GM12872 (cell line): ENCODE measurements around the gene SYS1.

Experiments used
- TF ChIP-seq, protein P1 (sequence below): IDR thresholded peaks from 3 replicates; pipeline ENCODE4 v1.5.1; 2011; ENCODE audit warnings: low read depth, mild to moderate bottlenecking, low read length, moderate library complexity; ENCODE audit not compliant: insufficient read depth

SYS1 gene

DNA sequence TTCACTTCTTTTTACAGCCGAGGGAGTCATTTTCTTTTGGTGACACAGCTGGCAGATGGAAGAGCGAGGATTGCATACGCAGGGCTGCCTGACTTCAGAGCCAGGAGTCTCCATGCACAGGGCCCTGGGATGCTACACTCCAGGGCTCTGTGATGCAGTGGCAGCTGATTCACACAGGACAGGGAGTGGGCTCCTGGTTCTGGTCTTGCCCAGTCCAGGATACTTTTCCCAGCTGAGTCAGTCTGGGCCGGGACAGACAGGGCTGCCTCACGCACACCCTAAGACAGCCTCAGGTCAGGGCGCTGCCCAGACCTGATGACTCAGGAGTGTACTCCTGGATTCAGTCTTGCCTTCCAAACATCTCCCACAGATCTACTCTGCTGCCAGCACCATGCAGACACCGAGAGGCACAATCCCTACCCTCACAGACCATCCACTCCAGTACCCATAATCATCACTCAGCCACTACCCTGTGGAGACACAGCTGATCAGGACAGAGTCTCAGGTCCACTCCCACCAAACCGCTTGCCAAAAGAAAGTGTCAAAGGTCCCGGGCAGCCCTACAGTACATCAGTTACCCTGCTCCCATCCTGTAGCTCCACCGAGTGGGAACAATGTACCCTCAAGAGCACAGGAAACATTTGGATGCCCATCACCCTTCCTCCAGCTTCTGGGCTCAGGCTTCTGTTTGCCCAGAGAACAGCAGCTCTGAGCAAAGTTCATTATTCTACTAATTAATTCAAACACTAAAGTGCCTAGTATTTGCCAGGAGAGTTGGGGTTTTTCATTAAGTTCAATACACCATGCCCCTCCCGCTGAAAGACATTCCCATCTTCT is 26.2 kb upstream of the SYS1 start:
- TF ChIP-seq, protein P1, sequence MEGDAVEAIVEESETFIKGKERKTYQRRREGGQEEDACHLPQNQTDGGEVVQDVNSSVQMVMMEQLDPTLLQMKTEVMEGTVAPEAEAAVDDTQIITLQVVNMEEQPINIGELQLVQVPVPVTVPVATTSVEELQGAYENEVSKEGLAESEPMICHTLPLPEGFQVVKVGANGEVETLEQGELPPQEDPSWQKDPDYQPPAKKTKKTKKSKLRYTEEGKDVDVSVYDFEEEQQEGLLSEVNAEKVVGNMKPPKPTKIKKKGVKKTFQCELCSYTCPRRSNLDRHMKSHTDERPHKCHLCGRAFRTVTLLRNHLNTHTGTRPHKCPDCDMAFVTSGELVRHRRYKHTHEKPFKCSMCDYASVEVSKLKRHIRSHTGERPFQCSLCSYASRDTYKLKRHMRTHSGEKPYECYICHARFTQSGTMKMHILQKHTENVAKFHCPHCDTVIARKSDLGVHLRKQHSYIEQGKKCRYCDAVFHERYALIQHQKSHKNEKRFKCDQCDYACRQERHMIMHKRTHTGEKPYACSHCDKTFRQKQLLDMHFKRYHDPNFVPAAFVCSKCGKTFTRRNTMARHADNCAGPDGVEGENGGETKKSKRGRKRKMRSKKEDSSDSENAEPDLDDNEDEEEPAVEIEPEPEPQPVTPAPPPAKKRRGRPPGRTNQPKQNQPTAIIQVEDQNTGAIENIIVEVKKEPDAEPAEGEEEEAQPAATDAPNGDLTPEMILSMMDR: no peak

DNA sequence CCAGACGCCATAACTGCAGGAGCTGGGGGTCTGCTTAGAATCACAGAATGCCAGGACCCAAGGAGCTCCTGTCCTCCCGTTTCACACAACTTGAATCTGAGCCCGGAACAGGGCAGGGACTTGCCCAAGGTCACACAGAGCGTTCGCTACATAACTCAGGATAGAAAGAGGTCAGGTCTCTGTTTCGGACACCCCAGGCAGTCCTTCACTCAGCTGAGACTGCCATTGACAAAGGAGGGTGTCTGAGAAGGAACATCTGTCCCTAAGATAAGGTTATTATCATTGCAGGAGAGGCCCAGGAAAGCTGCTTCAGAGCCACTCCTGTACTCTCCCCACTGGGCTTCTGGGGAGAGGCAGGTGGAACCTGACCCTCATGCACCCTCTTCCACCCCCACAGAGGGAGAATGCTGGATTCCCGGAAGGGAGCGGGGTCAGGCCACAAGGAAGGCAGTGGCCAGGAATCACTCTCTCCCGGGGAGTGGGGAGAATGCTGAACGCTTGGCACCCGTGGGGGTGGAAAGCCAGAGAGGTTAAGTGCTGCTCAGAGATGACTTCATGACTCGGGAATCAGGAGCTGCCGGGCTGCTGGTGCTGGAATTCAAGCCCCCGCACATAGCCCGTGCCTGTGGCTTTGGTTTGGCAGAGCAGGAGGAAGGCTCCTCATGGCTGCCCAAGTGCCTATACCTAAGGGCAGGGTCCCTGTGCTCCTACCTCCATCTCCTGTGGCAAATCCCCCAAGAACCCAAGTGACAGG is 25.4 kb upstream of the SYS1 start:
- TF ChIP-seq, protein P1: no peak

DNA sequence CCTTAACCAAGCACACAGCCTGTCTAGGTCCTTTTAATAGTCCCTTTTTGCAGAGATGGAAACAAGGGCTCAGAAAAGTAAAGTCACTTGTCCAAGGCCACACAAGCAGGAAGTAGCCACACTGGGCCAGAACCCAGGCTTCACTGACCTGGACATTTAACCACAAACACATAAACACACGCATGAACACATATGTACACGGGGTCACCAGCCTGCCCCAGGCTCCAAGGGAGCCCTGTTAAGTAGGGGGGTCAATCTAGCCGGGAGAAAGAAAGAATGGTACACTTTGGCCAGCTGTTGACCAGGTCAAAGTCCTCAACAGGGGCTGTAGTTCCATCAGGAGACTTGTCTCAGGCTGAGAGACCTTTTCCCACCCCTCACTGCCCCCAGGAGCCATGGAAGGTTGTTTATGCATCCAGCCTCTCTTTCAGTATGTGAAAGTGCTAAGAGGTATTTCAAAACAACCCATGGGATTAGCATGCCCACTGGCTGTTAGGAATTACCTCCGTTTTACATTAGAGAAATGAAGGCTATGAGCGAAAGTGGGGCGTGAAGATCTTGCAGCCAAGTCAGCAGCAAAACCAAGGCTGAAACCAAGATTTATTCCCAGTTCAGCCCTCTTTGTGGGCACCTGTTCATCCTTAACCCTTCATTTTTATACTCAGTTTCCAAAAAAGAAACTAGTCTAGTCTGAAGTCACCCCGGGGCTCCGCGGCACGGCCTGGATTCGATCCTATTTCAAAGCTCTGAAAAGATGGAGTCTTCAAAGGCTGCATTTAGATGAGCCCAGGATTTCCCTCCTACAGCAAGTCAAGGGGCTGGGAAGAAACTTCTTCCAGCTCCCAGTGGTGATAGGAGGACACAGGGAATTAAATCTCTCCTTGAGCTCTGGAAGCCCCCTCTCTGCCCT is 24.6 kb upstream of the SYS1 start:
- TF ChIP-seq, protein P1: no peak

DNA sequence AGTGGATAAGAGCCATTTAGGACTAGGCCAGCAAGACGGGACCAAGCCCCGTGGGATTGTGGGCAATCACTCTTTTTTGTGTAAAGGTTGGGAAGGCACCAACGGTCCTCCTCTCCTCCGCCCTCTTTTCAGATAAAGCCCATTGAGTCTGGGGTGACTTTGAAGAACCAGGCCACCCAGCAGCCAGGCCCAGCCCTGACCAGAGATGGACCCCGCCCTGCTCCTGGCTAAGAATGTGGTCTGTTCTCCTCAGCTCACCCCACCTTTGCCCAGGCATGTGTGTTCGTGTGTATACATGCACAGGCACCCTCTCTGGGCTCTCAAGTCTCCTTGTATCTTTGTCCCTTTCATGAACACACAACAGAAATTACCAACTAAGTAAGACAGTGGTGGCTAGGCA is 23.9 kb upstream of the SYS1 start:
- TF ChIP-seq, protein P1: no peak

DNA sequence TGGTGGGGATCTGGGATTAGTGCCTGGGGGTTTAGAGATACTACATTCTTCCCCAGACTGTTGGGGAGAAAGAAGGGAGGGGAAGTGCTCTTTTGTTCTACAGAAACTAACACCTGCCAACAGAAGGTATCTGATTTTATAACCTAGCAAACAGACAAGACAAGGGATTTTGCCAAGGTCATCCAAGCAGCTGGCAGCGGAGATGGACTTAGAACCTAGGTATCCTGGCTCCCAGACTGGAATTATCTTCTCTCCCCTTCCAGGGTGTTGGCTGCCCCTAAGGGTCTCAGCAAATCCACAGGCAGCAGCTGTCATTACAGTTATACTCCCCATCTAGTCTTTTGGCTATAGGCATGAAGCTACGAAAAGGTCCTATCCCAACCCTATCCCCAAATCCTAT is 23.2 kb upstream of the SYS1 start:
- TF ChIP-seq, protein P1: no peak

DNA sequence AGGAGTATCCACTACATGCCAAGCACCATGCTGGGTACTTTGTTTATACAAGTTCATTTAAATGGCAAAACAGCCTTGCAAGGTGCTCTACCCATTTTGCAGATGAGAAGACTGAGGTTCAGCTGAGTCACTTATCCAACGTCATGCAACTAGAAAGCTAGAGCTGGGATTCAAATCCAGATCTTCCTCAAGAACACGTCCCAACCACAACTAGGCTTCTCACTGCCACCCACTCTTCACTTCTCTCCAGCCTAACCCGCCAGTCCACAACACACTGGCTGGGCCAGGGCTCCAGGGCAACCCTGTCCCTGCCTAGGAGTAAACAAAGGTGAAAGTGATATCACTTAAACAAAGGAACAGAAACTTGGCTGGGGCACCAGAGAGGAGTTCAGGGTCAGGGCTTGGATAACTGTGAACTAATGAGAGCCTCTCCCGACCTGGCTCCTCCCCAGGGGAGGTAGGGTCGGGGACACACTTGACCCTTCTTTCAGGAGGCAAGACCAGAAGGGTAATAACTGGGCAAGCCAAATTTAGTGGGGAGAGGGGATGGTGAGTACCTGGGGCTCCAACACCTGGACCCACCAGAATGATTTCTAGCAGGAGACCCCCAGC is 22.6 kb upstream of the SYS1 start:
- TF ChIP-seq, protein P1: no peak
